ENCODE results near the gene USPL1.
"Not testable (repeated sequence)": the region's sequence is repeated elsewhere in the genome, so short reads cannot be mapped to it uniquely, and the experiment has no call there.

The USPL1 gene

DNA sequence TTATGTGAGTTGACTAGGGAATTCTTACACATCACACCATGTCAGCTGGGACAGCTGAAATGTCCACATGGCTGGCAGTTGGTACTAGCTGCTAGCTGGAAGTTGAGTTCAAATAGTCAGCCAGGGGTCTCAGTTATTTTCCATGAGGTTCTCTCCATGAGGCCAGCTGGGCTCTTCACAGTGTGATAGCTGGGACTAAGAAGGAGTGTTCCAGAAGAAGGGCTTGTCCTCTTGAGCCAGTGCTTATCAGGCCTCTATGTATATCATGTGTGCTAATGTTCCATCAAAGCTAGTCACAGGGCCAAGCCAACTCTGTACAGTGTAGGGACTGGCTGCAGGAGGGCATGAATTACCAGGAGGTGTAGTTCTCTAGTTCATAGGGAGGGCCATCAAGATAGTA, 11.8 kb downstream of the USPL1 start:
- TF ChIP-seq, protein P1, sequence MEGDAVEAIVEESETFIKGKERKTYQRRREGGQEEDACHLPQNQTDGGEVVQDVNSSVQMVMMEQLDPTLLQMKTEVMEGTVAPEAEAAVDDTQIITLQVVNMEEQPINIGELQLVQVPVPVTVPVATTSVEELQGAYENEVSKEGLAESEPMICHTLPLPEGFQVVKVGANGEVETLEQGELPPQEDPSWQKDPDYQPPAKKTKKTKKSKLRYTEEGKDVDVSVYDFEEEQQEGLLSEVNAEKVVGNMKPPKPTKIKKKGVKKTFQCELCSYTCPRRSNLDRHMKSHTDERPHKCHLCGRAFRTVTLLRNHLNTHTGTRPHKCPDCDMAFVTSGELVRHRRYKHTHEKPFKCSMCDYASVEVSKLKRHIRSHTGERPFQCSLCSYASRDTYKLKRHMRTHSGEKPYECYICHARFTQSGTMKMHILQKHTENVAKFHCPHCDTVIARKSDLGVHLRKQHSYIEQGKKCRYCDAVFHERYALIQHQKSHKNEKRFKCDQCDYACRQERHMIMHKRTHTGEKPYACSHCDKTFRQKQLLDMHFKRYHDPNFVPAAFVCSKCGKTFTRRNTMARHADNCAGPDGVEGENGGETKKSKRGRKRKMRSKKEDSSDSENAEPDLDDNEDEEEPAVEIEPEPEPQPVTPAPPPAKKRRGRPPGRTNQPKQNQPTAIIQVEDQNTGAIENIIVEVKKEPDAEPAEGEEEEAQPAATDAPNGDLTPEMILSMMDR (IDR thresholded peaks at IDR 0.05; ENCODE audit: control extremely low read depth, extremely low read depth, low read depth, missing control alignments), result no peak
- ChIA-PET POLR2A (no interaction called here), CTCF (interaction anchor here (0.9 to 2.5 kb wide), 3 partner anchors 9 to 15 kb away, joined by 3 to 7 read pairs (median 3); no protein-coding TSS in a partner anchor)
- DNase-seq (ENCODE audit: extremely low spot score), result no peak

DNA sequence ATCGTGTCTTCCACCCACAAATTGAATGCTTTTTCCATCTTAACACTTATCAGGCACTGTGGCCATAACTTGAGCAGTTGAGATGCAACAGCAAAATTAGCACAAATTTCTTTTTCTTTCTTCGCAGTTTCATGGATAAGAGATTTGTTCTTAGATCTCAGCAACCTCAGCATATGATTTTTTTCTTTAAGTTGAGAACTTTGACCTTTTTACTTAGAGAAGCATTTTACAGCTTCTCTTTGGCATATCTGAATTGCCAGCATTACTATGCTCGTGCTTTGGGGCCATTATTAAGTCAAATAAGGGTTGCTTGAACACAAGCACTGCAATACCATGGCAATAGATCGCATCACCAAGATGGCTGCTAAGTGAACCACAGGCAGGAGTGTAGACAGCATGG, 16.1 kb downstream of the USPL1 start:
- DNase-seq (ENCODE audit: extremely low spot score), result no peak
- TF ChIP-seq, protein P1 (IDR thresholded peaks at IDR 0.05; ENCODE audit: control extremely low read depth, extremely low read depth, low read depth, missing control alignments), result no peak
- ChIA-PET CTCF (interaction anchor here (1.4 kb wide), 2 partner anchors 11 to 18 kb away, joined by 3 to 5 read pairs; no protein-coding TSS in a partner anchor), POLR2A (interaction anchor here (0.7 kb wide), 1 partner anchor 15 kb away, joined by 6 read pairs; no protein-coding TSS in a partner anchor)

DNA sequence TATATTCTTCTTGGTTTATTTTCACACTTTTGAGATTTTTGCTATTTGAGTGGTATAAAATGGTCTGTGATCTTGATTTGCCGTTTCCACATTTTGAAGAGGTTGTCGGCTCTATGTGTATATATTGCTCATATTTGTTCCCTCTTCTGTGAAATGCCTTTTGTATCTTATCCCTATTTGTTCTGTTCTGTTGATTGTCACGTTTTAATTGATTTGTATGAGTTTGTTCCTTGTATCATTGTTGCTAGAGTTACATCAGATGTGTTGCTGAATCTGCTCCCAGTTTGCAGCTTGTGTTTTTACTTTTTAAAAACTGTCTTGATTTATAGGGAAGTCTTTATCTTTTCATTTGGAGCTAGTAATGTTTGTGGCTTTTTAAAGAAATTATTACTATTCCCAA, 17.1 kb downstream of the USPL1 start:
- TF ChIP-seq, protein P1 (IDR thresholded peaks at IDR 0.05; ENCODE audit: control extremely low read depth, extremely low read depth, low read depth, missing control alignments), result no peak
- ChIA-PET CTCF (interaction anchor here (0.9 to 1.4 kb wide), 2 partner anchors 15 to 19 kb away, joined by 3 read pairs; no protein-coding TSS in a partner anchor), POLR2A (interaction anchor here (0.7 kb wide), 1 partner anchor 35 kb away, joined by 3 read pairs; no protein-coding TSS in a partner anchor)
- no peak for DNase-seq (ENCODE audit: extremely low spot score)

DNA sequence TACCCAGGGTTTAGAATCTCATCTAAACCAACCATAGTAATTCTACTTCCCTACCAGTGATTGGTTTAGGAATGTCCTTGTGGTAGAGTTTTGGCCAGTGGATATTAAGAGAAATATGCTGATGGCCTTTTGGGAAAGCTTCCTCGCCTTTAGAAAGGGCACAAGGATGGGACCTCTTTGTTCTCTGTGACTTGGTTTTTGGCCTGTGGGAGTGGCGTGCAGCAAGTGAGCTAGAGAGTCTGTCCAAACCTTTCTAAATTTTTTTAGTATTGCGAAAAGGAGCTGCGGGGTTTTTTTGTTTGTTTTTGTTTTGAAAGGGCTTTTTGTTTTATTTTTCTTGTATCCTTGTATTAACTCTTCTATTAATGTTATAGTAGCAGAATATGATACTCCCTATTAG, 20.6 kb downstream of the USPL1 start:
- CTCF ChIA-PET, result interaction anchor here (1.5 kb wide), 1 partner anchor 19 kb away, joined by 3 read pairs; no protein-coding TSS in a partner anchor
- POLR2A ChIA-PET, result interaction anchor here (0.7 kb wide), 1 partner anchor 22 kb away, joined by 3 read pairs; no protein-coding TSS in a partner anchor
- no peak for DNase-seq (ENCODE audit: extremely low spot score)
- TF ChIP-seq, protein P1 (IDR thresholded peaks at IDR 0.05; ENCODE audit: control extremely low read depth, extremely low read depth, low read depth, missing control alignments), result no peak

DNA sequence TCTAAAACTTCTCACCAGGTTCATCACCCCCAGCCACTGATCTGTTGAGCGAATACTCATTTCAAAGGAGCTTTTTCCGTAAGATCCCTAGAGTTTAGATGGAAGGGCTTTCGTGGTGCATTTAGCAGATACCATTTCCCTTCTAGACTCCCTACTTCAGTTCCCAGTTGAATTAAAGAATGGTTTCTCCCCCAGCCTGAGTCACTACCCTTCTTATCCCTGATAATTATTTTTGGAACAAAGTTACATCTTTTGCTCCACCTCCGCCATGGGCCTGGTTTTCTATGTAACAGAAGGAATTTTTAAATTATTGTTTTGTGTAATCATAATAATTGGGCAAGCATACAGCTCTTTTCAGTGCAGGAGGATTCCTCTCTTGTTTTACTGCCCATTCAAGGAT, 22.0 kb downstream of the USPL1 start:
- CTCF ChIA-PET, result interaction anchor here (1.5 to 2.2 kb wide), 2 partner anchors 10 to 17 kb away, joined by 3 to 7 read pairs; no protein-coding TSS in a partner anchor
- POLR2A ChIA-PET, result no interaction called here

DNA sequence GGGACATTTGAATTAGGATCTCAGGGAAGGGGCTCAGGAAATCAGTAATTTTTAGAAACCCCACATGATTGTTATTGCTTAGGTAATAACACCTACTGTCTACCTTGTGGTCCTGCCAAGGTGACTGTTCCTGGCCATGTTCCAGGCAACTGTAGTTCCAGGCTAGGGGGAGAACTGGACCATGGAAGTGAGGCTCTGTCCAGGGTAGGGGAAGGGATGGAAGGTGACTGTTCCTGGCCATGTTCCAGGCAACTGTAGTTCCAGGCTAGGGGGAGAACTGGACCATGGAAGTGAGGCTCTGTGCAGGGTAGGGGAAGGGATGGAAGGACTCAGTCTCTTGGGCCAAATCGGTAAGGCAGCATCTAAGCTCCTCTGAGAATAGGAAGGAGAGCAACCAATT, 23.5 kb downstream of the USPL1 start:
- POLR2A ChIA-PET; DNase-seq (ENCODE audit: extremely low spot score); CTCF ChIA-PET: not testable (repeated sequence)

More for the DNA sequence above, 22.0 kb downstream of the USPL1 start:
- no peak for DNase-seq (ENCODE audit: extremely low spot score)
- TF ChIP-seq, protein P1 (IDR thresholded peaks at IDR 0.05; ENCODE audit: control extremely low read depth, extremely low read depth, low read depth, missing control alignments), result no peak

DNA sequence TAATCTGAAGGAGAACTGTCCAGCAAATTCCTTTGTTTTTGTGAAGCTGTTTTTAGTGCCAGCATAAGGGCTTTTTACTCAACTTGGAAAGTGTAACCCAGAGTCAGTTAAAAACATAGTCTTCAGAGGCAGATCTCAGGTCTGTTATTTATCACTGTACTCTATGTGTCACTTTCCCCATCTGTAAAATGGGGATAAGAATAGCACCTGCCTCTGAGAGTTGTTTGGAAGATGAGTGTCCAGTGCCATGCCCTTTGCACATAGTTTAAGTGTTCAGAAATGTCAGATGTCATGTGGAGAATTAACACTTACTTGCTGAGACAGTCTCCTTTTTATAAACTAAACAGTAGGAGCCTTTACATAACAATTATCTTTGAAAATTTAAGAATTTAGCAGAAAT, 27.9 kb downstream of the USPL1 start:
- DNase-seq (ENCODE audit: extremely low spot score), result no peak
- TF ChIP-seq, protein P1 (IDR thresholded peaks at IDR 0.05; ENCODE audit: control extremely low read depth, extremely low read depth, low read depth, missing control alignments), result no peak
- POLR2A ChIA-PET, result no interaction called here
- CTCF ChIA-PET, result interaction anchor here (0.9 to 1.8 kb wide), 6 partner anchors 8 to 513 kb away, joined by 3 to 5 read pairs (median 4); no protein-coding TSS in a partner anchor

All from GM10248 (cell line).